ENCODE measurements around the gene BCAR3. TPM values are rescaled to one million over a fixed set of nuclear protein-coding genes. Genes with fewer than 3 reads are reported as not detected.

Gene BCAR3
- total RNA-seq, 2 donors from 2014 or later = 1.3 to 1.9 TPM

- Mint-ChIP-seq H3K4me3 (no peak overlapping the region), H3K4me1 (no peaks in the 10 kb centered on the region), H3K27me3 (no peaks in the 10 kb centered on the region), H3K9me3 (no peaks in the 10 kb centered on the region), H3K36me3 (ENCODE audit: low read depth) (no peaks in the 10 kb centered on the region), H3K27ac (no peak overlapping the region)
- no peak for ATAC-seq (replicated peaks)
Observed at GRCh38 chr1:93533677-93534076, 148.0 kb downstream of the BCAR3 start.

GRCh38 chr1:93532780-93533378, 148.8 kb downstream of the BCAR3 start:
- H3K9me3 Mint-ChIP-seq = no peaks in the 10 kb centered on the region
- no peak for ATAC-seq (replicated peaks)
- H3K27me3 Mint-ChIP-seq = no peaks in the 10 kb centered on the region
- no peak overlapping the region for H3K4me3 Mint-ChIP-seq
- no peak overlapping the region for H3K27ac Mint-ChIP-seq
- H3K36me3 Mint-ChIP-seq (ENCODE audit: low read depth) = no peaks in the 10 kb centered on the region
- no peaks in the 10 kb centered on the region for H3K4me1 Mint-ChIP-seq

GRCh38 chr1:93531193-93531592, 150.4 kb downstream of the BCAR3 start:
- H3K27me3 Mint-ChIP-seq = no peaks in the 10 kb centered on the region
- no peaks in the 10 kb centered on the region for H3K4me1 Mint-ChIP-seq
- no peaks in the 10 kb centered on the region for H3K9me3 Mint-ChIP-seq
- H3K27ac Mint-ChIP-seq = no peak overlapping the region
- H3K36me3 Mint-ChIP-seq (ENCODE audit: low read depth) = no peaks in the 10 kb centered on the region
- no peak overlapping the region for H3K4me3 Mint-ChIP-seq
- ATAC-seq (replicated peaks) = no peak

- Mint-ChIP-seq H3K27me3 (no peaks in the 10 kb centered on the region), H3K36me3 (ENCODE audit: low read depth) (no peaks in the 10 kb centered on the region), H3K4me3 (no peak overlapping the region), H3K27ac (no peak overlapping the region), H3K9me3 (no peaks in the 10 kb centered on the region), H3K4me1 (no peaks in the 10 kb centered on the region)
- ATAC-seq (replicated peaks) = no peak
Observed at GRCh38 chr1:93528412-93528811, 153.2 kb downstream of the BCAR3 start.

GRCh38 chr1:93526431-93526830, 155.2 kb downstream of the BCAR3 start:
- Mint-ChIP-seq H3K27me3 (no peaks in the 10 kb centered on the region), H3K4me3 (no peak overlapping the region), H3K27ac (no peak overlapping the region), H3K9me3 (no peaks in the 10 kb centered on the region), H3K36me3 (ENCODE audit: low read depth) (no peaks in the 10 kb centered on the region), H3K4me1 (no peaks in the 10 kb centered on the region)
- no peak for ATAC-seq (replicated peaks)

- no peaks in the 10 kb centered on the region for H3K4me1 Mint-ChIP-seq
- no peak overlapping the region for H3K27ac Mint-ChIP-seq
- no peaks in the 10 kb centered on the region for H3K27me3 Mint-ChIP-seq
- no peak for ATAC-seq (replicated peaks)
- no peak overlapping the region for H3K4me3 Mint-ChIP-seq
- H3K36me3 Mint-ChIP-seq (ENCODE audit: low read depth) = no peaks in the 10 kb centered on the region
- H3K9me3 Mint-ChIP-seq = no peaks in the 10 kb centered on the region
Observed at GRCh38 chr1:93525431-93525830, 156.2 kb downstream of the BCAR3 start.

- H3K27me3 Mint-ChIP-seq = no peaks in the 10 kb centered on the region
- H3K27ac Mint-ChIP-seq = no peak overlapping the region
- H3K4me1 Mint-ChIP-seq = no peaks in the 10 kb centered on the region
- H3K4me3 Mint-ChIP-seq = no peak overlapping the region
- no peaks in the 10 kb centered on the region for H3K9me3 Mint-ChIP-seq
- no peaks in the 10 kb centered on the region for H3K36me3 Mint-ChIP-seq (ENCODE audit: low read depth)
- no peak for ATAC-seq (replicated peaks)
Observed at GRCh38 chr1:93522721-93523120, 158.9 kb downstream of the BCAR3 start.

GRCh38 chr1:93521618-93522017, 160.0 kb downstream of the BCAR3 start:
- Mint-ChIP-seq H3K4me3 (no peak overlapping the region), H3K27ac (no peak overlapping the region), H3K27me3 (no peaks in the 10 kb centered on the region), H3K36me3 (ENCODE audit: low read depth) (no peaks in the 10 kb centered on the region), H3K9me3 (no peaks in the 10 kb centered on the region), H3K4me1 (no peaks in the 10 kb centered on the region)
- ATAC-seq (replicated peaks) = no peak

GRCh38 chr1:93519199-93519829, 162.3 kb downstream of the BCAR3 start:
- H3K27me3 Mint-ChIP-seq = no peaks in the 10 kb centered on the region
- no peak overlapping the region for H3K27ac Mint-ChIP-seq
- no peaks in the 10 kb centered on the region for H3K9me3 Mint-ChIP-seq
- H3K4me3 Mint-ChIP-seq = no peak overlapping the region
- H3K4me1 Mint-ChIP-seq = no peaks in the 10 kb centered on the region
- no peaks in the 10 kb centered on the region for H3K36me3 Mint-ChIP-seq (ENCODE audit: low read depth)
- no peak for ATAC-seq (replicated peaks)

- Mint-ChIP-seq H3K4me3 (no peak overlapping the region), H3K36me3 (ENCODE audit: low read depth) (no peaks in the 10 kb centered on the region), H3K9me3 (no peaks in the 10 kb centered on the region), H3K27me3 (no peaks in the 10 kb centered on the region), H3K27ac (no peak overlapping the region), H3K4me1 (no peaks in the 10 kb centered on the region)
- ATAC-seq (replicated peaks) = no peak
Observed at GRCh38 chr1:93518516-93518915, 163.1 kb downstream of the BCAR3 start.

GRCh38 chr1:93516164-93516563, 165.5 kb downstream of the BCAR3 start:
- ATAC-seq (replicated peaks) = no peak
- Mint-ChIP-seq H3K27ac (no peak overlapping the region), H3K9me3 (no peaks in the 10 kb centered on the region), H3K36me3 (ENCODE audit: low read depth) (no peaks in the 10 kb centered on the region), H3K4me1 (no peaks in the 10 kb centered on the region), H3K27me3 (no peaks in the 10 kb centered on the region), H3K4me3 (no peak overlapping the region)

Other genes with a start within 250 kb of the BCAR3 start
- gene FNBP1L, start 233.7 kb downstream of the BCAR3 start, total RNA-seq = 1 to 10 TPM; 1.8 to 2.2 TPM
- 10 to 100 TPM; 62.9 to 79.5 TPM for gene DNTTIP2, start 197.4 kb upstream of the BCAR3 start, total RNA-seq
- gene GCLM, start 227.6 kb upstream of the BCAR3 start, total RNA-seq = 10 to 100 TPM; 15.4 to 31.1 TPM